ENCODE measurements around the gene FAM83E.

DNA sequence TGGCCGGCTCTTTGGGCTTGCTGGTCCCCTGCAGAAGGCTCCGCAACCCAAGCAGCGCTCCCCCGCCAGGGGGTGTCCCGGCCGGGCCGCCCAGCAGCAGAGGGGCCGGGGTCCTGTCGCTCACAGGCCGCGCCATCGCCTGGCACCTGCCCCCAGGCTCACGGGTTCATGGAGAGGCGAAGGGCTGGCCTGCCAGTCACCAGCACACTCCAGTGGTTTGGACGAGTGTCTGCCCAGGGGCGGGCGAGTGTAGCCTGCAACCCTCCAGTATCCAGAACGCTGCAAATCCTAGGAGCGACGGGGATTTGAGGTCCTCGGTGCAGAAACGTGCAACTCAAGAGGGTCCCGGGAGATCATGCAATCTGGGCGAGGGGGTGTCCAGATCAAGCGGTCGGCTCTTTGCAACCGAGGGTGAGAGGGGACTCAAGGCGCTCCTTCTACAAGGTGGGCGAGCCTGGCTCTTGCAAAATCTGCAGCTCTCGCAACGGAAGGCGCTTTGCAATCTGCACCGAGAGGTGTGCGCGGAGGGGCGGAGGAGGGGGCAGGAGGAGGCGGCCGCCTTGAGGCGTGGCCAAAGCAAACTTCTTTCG lies 22.1 kb upstream of the FAM83E start, which contains the start of gene DBP:
- TF ChIP-seq, protein P1, sequence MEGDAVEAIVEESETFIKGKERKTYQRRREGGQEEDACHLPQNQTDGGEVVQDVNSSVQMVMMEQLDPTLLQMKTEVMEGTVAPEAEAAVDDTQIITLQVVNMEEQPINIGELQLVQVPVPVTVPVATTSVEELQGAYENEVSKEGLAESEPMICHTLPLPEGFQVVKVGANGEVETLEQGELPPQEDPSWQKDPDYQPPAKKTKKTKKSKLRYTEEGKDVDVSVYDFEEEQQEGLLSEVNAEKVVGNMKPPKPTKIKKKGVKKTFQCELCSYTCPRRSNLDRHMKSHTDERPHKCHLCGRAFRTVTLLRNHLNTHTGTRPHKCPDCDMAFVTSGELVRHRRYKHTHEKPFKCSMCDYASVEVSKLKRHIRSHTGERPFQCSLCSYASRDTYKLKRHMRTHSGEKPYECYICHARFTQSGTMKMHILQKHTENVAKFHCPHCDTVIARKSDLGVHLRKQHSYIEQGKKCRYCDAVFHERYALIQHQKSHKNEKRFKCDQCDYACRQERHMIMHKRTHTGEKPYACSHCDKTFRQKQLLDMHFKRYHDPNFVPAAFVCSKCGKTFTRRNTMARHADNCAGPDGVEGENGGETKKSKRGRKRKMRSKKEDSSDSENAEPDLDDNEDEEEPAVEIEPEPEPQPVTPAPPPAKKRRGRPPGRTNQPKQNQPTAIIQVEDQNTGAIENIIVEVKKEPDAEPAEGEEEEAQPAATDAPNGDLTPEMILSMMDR (IDR thresholded peaks at IDR 0.05): no peak
- TF ChIP-seq, protein P2, sequence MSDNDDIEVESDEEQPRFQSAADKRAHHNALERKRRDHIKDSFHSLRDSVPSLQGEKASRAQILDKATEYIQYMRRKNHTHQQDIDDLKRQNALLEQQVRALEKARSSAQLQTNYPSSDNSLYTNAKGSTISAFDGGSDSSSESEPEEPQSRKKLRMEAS (CRISPR knock-in tag; IDR thresholded peaks at IDR 0.05): no peak
- no peak for TF ChIP-seq ZNF671 (CRISPR knock-in tag; IDR thresholded peaks at IDR 0.05)
- no peak for TF ChIP-seq NFYB (CRISPR knock-in tag; conservative IDR thresholded peaks at IDR 0.05; ENCODE audit: low read depth)
- TF ChIP-seq NR2C2 (CRISPR knock-in tag; IDR thresholded peaks at IDR 0.05): no peak
- TF ChIP-seq, protein P3, sequence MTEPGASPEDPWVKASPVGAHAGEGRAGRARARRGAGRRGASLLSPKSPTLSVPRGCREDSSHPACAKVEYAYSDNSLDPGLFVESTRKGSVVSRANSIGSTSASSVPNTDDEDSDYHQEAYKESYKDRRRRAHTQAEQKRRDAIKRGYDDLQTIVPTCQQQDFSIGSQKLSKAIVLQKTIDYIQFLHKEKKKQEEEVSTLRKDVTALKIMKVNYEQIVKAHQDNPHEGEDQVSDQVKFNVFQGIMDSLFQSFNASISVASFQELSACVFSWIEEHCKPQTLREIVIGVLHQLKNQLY (CRISPR knock-in tag; IDR thresholded peaks at IDR 0.05): no peak
- TF ChIP-seq, protein P4, sequence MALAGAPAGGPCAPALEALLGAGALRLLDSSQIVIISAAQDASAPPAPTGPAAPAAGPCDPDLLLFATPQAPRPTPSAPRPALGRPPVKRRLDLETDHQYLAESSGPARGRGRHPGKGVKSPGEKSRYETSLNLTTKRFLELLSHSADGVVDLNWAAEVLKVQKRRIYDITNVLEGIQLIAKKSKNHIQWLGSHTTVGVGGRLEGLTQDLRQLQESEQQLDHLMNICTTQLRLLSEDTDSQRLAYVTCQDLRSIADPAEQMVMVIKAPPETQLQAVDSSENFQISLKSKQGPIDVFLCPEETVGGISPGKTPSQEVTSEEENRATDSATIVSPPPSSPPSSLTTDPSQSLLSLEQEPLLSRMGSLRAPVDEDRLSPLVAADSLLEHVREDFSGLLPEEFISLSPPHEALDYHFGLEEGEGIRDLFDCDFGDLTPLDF (CRISPR knock-in tag; IDR thresholded peaks at IDR 0.05): no peak
- TF ChIP-seq, protein P5, sequence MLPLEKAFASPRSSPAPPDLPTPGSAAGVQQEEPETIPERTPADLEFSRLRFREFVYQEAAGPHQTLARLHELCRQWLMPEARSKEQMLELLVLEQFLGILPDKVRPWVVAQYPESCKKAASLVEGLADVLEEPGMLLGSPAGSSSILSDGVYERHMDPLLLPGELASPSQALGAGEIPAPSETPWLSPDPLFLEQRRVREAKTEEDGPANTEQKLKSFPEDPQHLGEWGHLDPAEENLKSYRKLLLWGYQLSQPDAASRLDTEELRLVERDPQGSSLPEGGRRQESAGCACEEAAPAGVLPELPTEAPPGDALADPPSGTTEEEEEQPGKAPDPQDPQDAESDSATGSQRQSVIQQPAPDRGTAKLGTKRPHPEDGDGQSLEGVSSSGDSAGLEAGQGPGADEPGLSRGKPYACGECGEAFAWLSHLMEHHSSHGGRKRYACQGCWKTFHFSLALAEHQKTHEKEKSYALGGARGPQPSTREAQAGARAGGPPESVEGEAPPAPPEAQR (CRISPR knock-in tag; IDR thresholded peaks at IDR 0.05): no peak
- no peak for TF ChIP-seq HMGA2 (CRISPR knock-in tag; IDR thresholded peaks at IDR 0.05)
- TF ChIP-seq, protein P6, sequence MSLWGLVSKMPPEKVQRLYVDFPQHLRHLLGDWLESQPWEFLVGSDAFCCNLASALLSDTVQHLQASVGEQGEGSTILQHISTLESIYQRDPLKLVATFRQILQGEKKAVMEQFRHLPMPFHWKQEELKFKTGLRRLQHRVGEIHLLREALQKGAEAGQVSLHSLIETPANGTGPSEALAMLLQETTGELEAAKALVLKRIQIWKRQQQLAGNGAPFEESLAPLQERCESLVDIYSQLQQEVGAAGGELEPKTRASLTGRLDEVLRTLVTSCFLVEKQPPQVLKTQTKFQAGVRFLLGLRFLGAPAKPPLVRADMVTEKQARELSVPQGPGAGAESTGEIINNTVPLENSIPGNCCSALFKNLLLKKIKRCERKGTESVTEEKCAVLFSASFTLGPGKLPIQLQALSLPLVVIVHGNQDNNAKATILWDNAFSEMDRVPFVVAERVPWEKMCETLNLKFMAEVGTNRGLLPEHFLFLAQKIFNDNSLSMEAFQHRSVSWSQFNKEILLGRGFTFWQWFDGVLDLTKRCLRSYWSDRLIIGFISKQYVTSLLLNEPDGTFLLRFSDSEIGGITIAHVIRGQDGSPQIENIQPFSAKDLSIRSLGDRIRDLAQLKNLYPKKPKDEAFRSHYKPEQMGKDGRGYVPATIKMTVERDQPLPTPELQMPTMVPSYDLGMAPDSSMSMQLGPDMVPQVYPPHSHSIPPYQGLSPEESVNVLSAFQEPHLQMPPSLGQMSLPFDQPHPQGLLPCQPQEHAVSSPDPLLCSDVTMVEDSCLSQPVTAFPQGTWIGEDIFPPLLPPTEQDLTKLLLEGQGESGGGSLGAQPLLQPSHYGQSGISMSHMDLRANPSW (CRISPR knock-in tag; conservative IDR thresholded peaks at IDR 0.05; ENCODE audit: low read depth): no peak
- TF ChIP-seq CBFB (CRISPR knock-in tag; IDR thresholded peaks at IDR 0.05; ENCODE audit: low read depth): 0 out of 2 replicates have a peak, but pooled peaks have one; percentile 2
- no peak for TF ChIP-seq ATF1 (CRISPR knock-in tag; IDR thresholded peaks at IDR 0.05)
- no peak for TF ChIP-seq SP1 (CRISPR knock-in tag; conservative IDR thresholded peaks at IDR 0.05)
- TF ChIP-seq TEAD4 (CRISPR knock-in tag; IDR thresholded peaks at IDR 0.05): no peak
